Upper lobe of left lung (tissue), 4 donors: ENCODE data around the gene UBAP1.

Experiments used
- POLR2A ChIP-seq, 4 donors: fragments of 450-650 bp; IDR thresholded peaks; one replicate each; pipeline ENCODE4 v1.5.1; 2016 to 2017; ENCODE audit warnings: antibody characterized with exemption in 4 of 4, mild to moderate bottlenecking in 2 of 4
- TF ChIP-seq, protein P1 (sequence below), 6 experiments: fragments of 450-650 bp in 4 of 6; fragments of 200-600 bp in 2 of 6; sonication (generic) in 2 of 6; IDR thresholded peaks; one replicate each; pipeline ENCODE4 v1.5.1; 2016 to 2019; ENCODE audit warnings: antibody characterized with exemption in 6 of 6

GRCh38 chr9:34195143-34195542, 16.3 kb downstream of the UBAP1 start:
- TF ChIP-seq, protein P1, sequence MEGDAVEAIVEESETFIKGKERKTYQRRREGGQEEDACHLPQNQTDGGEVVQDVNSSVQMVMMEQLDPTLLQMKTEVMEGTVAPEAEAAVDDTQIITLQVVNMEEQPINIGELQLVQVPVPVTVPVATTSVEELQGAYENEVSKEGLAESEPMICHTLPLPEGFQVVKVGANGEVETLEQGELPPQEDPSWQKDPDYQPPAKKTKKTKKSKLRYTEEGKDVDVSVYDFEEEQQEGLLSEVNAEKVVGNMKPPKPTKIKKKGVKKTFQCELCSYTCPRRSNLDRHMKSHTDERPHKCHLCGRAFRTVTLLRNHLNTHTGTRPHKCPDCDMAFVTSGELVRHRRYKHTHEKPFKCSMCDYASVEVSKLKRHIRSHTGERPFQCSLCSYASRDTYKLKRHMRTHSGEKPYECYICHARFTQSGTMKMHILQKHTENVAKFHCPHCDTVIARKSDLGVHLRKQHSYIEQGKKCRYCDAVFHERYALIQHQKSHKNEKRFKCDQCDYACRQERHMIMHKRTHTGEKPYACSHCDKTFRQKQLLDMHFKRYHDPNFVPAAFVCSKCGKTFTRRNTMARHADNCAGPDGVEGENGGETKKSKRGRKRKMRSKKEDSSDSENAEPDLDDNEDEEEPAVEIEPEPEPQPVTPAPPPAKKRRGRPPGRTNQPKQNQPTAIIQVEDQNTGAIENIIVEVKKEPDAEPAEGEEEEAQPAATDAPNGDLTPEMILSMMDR (IDR thresholded peaks at IDR 0.05) = no peak
- no peak for TF ChIP-seq POLR2A (IDR thresholded peaks at IDR 0.05)
